Measurements from ENCODE around the gene STK33.

Gene STK33

GRCh38 chr11:8370812-8371515 lies 223.1 kb downstream of the STK33 start:
- H3K36me3 ChIP-seq (ENCODE audit: control insufficient read depth in 2 of 2, insufficient read depth in 1 of 2, low read length in 2 of 2): no peaks in the 10 kb centered on the region
- no peaks in the 10 kb centered on the region for H3K4me1 ChIP-seq (ENCODE audit: control insufficient read depth, insufficient read depth, low read length)
- ChIA-PET POLR2A (no interaction called here), CTCF (interaction anchor here (0.8 kb wide), 1 partner anchor 107 kb away, joined by 3 read pairs; the partner anchor contains the start of gene LMO1)
- H3K27ac ChIP-seq (ENCODE audit: extremely low read depth, low read depth, low read length): no peak overlapping the region
- no peak overlapping the region for H3K4me3 ChIP-seq (ENCODE audit: low read depth, low read length)
- H3K9me3 ChIP-seq (ENCODE audit: control insufficient read depth, insufficient read depth, low read depth, low read length): no peaks in the 10 kb centered on the region
- TF ChIP-seq ZNF26 (tag by site-specific recombination; IDR thresholded peaks at IDR 0.05) (no peak), ZBTB10 (tag by site-specific recombination; IDR thresholded peaks at IDR 0.05) (no peak)

- ChIA-PET CTCF (interaction anchor here (0.6 kb wide), 1 partner anchor 141 kb away, joined by 3 read pairs; no protein-coding TSS in a partner anchor), POLR2A (no interaction called here)
- Histone ChIP-seq H3K36me3 (ENCODE audit: control insufficient read depth in 2 of 2, insufficient read depth in 1 of 2, low read length in 2 of 2) (no peaks in the 10 kb centered on the region), H3K4me3 (ENCODE audit: low read depth, low read length) (no peak overlapping the region), H3K4me1 (ENCODE audit: control insufficient read depth, insufficient read depth, low read length) (no peaks in the 10 kb centered on the region), H3K9me3 (ENCODE audit: control insufficient read depth, insufficient read depth, low read depth, low read length) (no peaks in the 10 kb centered on the region), H3K27ac (ENCODE audit: extremely low read depth, low read depth, low read length) (no peak overlapping the region)
- no peak for TF ChIP-seq ZNF449 (tag by site-specific recombination; IDR thresholded peaks at IDR 0.05)
- TF ChIP-seq ZNF670 (tag by site-specific recombination; IDR thresholded peaks at IDR 0.05; ENCODE audit: low read depth): no peak
- TF ChIP-seq TCF7L2 (IDR thresholded peaks at IDR 0.05; ENCODE audit: borderline replicate concordance, low read depth, low read length): no peak
- no peak for TF ChIP-seq ATF2 (tag by site-specific recombination; IDR thresholded peaks at IDR 0.05; ENCODE audit: low read depth)
- no peak for TF ChIP-seq ZNF23 (tag by site-specific recombination; IDR thresholded peaks at IDR 0.05; ENCODE audit: borderline replicate concordance)
- TF ChIP-seq ZNF391 (tag by site-specific recombination; IDR thresholded peaks at IDR 0.05; ENCODE audit: borderline replicate concordance, low read depth): no peak
- no peak for TF ChIP-seq ZNF692 (tag by site-specific recombination; IDR thresholded peaks at IDR 0.05)
- TF ChIP-seq ZNF518A (tag by site-specific recombination; conservative IDR thresholded peaks at IDR 0.05; ENCODE audit: low read depth): no peak
- no peak for TF ChIP-seq PRDM1 (tag by site-specific recombination; IDR thresholded peaks at IDR 0.05)
- no peak for TF ChIP-seq ZNF610 (tag by site-specific recombination; IDR thresholded peaks at IDR 0.05; ENCODE audit: borderline replicate concordance)
- TF ChIP-seq GLIS1 (tag by site-specific recombination; IDR thresholded peaks at IDR 0.05): no peak
- no peak for TF ChIP-seq KLF9 (tag by site-specific recombination; IDR thresholded peaks at IDR 0.05; ENCODE audit: low read depth)
- TF ChIP-seq ZNF549 (tag by site-specific recombination; IDR thresholded peaks at IDR 0.05): no peak
- TF ChIP-seq ZNF10 (tag by site-specific recombination; IDR thresholded peaks at IDR 0.05): no peak
- no peak for TF ChIP-seq KLF1 (tag by site-specific recombination; IDR thresholded peaks at IDR 0.05)
- TF ChIP-seq ZNF791 (tag by site-specific recombination; IDR thresholded peaks at IDR 0.05): no peak
Observed at GRCh38 chr11:8369592-8370205, 224.3 kb downstream of the STK33 start.

All from HEK293 (cell line).